GM18858 (cell line): ENCODE measurements around the gene SLC25A21.
"Not testable (repeated sequence)": the region's sequence is repeated elsewhere in the genome, so short reads cannot be mapped to it uniquely, and the experiment has no call there.

ENCODE experiments used
- ATAC-seq: cut with Tn5 transposase; IDR thresholded peaks from one replicate; pipeline ENCODE4 v1.9.1; 2021; ENCODE audit not compliant: unreplicated experiment

SLC25A21 gene

GRCh38 chr14:37187294-37187693, 14.9 kb upstream of the SLC25A21 start:
- no peak for ATAC-seq

GRCh38 chr14:37186865-37187264, 14.5 kb upstream of the SLC25A21 start:
- ATAC-seq: no peak

- no peak for ATAC-seq
Observed at GRCh38 chr14:37185670-37186069, 13.3 kb upstream of the SLC25A21 start.

- ATAC-seq: not testable (repeated sequence)
Observed at GRCh38 chr14:37184520-37184919, 12.1 kb upstream of the SLC25A21 start.

- ATAC-seq: no peak
Observed at GRCh38 chr14:37181441-37181840, 9.0 kb upstream of the SLC25A21 start.

- ATAC-seq: not testable (repeated sequence)
Observed at GRCh38 chr14:37180886-37181285, 8.5 kb upstream of the SLC25A21 start.

- no peak for ATAC-seq
Observed at GRCh38 chr14:37179896-37180502, 7.6 kb upstream of the SLC25A21 start.

- ATAC-seq: no peak
Observed at GRCh38 chr14:37172936-37173614, 669 bp upstream of the SLC25A21 start.

- no peak for ATAC-seq
Observed at GRCh38 chr14:37171678-37172023, 755 bp downstream of the SLC25A21 start.

GRCh38 chr14:37170993-37171392, 1.4 kb downstream of the SLC25A21 start:
- no peak for ATAC-seq

GRCh38 chr14:37170237-37170636, 2.2 kb downstream of the SLC25A21 start:
- ATAC-seq: no peak

GRCh38 chr14:37168721-37169120, 3.7 kb downstream of the SLC25A21 start:
- no peak for ATAC-seq

- no peak for ATAC-seq
Observed at GRCh38 chr14:37167151-37168047, 5.0 kb downstream of the SLC25A21 start.

GRCh38 chr14:37165794-37166193, 6.6 kb downstream of the SLC25A21 start:
- ATAC-seq: no peak

- ATAC-seq: not testable (repeated sequence)
Observed at GRCh38 chr14:37162307-37162706, 10.1 kb downstream of the SLC25A21 start.

- no peak for ATAC-seq
Observed at GRCh38 chr14:37157987-37158386, 14.4 kb downstream of the SLC25A21 start.

- ATAC-seq: no peak
Observed at GRCh38 chr14:37153483-37153882, 18.9 kb downstream of the SLC25A21 start.

- ATAC-seq: no peak
Observed at GRCh38 chr14:37153005-37153404, 19.4 kb downstream of the SLC25A21 start.

GRCh38 chr14:37150414-37150813, 22.0 kb downstream of the SLC25A21 start:
- no peak for ATAC-seq

GRCh38 chr14:37147310-37147880, 25.0 kb downstream of the SLC25A21 start:
- no peak for ATAC-seq

- ATAC-seq: not testable (repeated sequence)
Observed at GRCh38 chr14:37146438-37146837, 26.0 kb downstream of the SLC25A21 start.
